Progenitor cell of endocrine pancreas (in vitro differentiated cells): ENCODE data around the gene MEGF8. TPM values are rescaled to one million over a fixed set of nuclear protein-coding genes. Genes with fewer than 3 reads are reported as not detected.

Source experiments
- DNase-seq: peaks from one replicate; pipeline ENCODE4 v3.0.0; 2021; ENCODE audit warnings: low spot score; ENCODE audit not compliant: unreplicated experiment
- H3K27ac Mint-ChIP-seq: 2 replicates; pipeline ENCODE4 v1.8.0; 2021; ENCODE audit warnings: mild to moderate bottlenecking, moderate library complexity, mixed read lengths
- H3K27me3 Mint-ChIP-seq: 2 replicates; pipeline ENCODE4 v1.8.0; 2021; ENCODE audit warnings: mixed read lengths
- H3K36me3 Mint-ChIP-seq: 2 replicates; pipeline ENCODE4 v1.8.0; 2022; ENCODE audit warnings: mixed read lengths; ENCODE audit not compliant: insufficient read depth
- H3K4me1 Mint-ChIP-seq: 2 replicates; pipeline ENCODE4 v1.8.0; 2021; ENCODE audit warnings: low read depth, mixed read lengths
- H3K4me3 Mint-ChIP-seq: 2 replicates; pipeline ENCODE4 v1.8.0; 2021; ENCODE audit warnings: low read depth, mild to moderate bottlenecking, moderate library complexity, mixed read lengths
- H3K9me3 Mint-ChIP-seq: 2 replicates; pipeline ENCODE4 v1.8.0; 2021; ENCODE audit warnings: low read depth, mixed read lengths
- total RNA-seq: library from RNA; stranded (reverse); gene quantifications from 2 replicates; pipeline ENCODE4 v1.2.1, GENCODE V29; 2021
- TF ChIP-seq, protein P1 (sequence below): fragments of 200-600 bp; sonication (generic); IDR thresholded peaks from one replicate; pipeline ENCODE4 v1.5.0; 2021; ENCODE audit warnings: antibody characterized with exemption, mild to moderate bottlenecking; ENCODE audit not compliant: unreplicated experiment

MEGF8 gene
- total RNA-seq, 1 donor from 2014 or later = 61.7 TPM

- DNase-seq = no peak
- TF ChIP-seq, protein P1, sequence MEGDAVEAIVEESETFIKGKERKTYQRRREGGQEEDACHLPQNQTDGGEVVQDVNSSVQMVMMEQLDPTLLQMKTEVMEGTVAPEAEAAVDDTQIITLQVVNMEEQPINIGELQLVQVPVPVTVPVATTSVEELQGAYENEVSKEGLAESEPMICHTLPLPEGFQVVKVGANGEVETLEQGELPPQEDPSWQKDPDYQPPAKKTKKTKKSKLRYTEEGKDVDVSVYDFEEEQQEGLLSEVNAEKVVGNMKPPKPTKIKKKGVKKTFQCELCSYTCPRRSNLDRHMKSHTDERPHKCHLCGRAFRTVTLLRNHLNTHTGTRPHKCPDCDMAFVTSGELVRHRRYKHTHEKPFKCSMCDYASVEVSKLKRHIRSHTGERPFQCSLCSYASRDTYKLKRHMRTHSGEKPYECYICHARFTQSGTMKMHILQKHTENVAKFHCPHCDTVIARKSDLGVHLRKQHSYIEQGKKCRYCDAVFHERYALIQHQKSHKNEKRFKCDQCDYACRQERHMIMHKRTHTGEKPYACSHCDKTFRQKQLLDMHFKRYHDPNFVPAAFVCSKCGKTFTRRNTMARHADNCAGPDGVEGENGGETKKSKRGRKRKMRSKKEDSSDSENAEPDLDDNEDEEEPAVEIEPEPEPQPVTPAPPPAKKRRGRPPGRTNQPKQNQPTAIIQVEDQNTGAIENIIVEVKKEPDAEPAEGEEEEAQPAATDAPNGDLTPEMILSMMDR = no peak
- Mint-ChIP-seq H3K4me3 (no peak overlapping the region), H3K27ac (no peak overlapping the region), H3K36me3 (peaks cover 2% of the 10 kb centered on the region), H3K4me1 (peaks cover 22% of the 10 kb centered on the region), H3K27me3 (no peaks in the 10 kb centered on the region), H3K9me3 (no peaks in the 10 kb centered on the region)
Measured at GRCh38 chr19:42407085-42407815, 81.8 kb downstream of the MEGF8 start.

DNA sequence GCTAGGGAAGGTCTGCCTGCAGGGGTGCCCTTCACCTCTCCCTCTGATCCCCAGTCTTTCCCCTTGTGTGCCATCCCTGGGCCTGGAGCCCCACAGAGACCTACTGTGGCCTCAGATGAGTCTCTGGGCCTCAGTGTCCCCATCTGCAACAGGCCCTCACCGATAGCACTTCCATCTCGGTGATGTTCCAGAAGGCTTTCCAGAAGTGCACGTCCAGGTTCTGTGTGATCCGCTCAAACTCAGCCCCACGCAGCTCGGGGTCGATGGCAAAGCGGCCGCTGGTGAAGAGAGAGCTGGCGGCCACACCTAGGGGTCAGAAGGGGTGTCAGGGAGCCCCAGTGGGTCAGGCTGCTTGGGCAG, 82.4 kb downstream of the MEGF8 start:
- peaks cover 19% of the 10 kb centered on the region for H3K4me1 Mint-ChIP-seq
- H3K27me3 Mint-ChIP-seq = no peaks in the 10 kb centered on the region
- TF ChIP-seq, protein P1 = no peak
- no peak for DNase-seq
- no peaks in the 10 kb centered on the region for H3K9me3 Mint-ChIP-seq
- no peak overlapping the region for H3K27ac Mint-ChIP-seq
- no peak overlapping the region for H3K4me3 Mint-ChIP-seq
- H3K36me3 Mint-ChIP-seq = peaks cover 2% of the 10 kb centered on the region

- no peak overlapping the region for H3K4me3 Mint-ChIP-seq
- peak; percentile 51 for DNase-seq
- H3K4me1 Mint-ChIP-seq = peaks cover 17% of the 10 kb centered on the region
- H3K27ac Mint-ChIP-seq = peak overlapping the region; percentile 74
- TF ChIP-seq, protein P1 = no peak
- H3K27me3 Mint-ChIP-seq = peaks cover 3% of the 10 kb centered on the region
- no peaks in the 10 kb centered on the region for H3K9me3 Mint-ChIP-seq
- peaks cover 1% of the 10 kb centered on the region for H3K36me3 Mint-ChIP-seq
Measured at GRCh38 chr19:42409477-42409876, 84.0 kb downstream of the MEGF8 start.

DNA sequence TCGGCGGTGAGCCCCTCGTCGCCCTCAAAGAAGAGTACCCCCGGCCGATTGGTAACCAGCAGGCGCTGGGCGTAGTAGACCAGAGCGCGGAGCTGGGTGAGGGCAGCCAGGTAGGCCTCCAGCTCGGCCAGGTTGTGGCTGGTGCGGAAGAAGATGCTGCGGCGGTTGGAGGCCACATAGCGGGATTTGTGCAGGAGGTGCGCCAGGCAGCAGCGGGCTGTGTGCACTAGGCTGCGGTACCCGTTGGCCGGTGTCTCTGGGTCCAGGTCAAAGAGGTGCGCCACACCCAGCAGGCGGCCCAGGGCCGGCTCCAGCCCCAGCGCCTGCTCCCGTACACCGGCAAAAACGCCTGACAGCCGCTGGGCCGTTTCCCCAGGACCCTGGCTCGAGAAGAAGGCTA, 84.9 kb downstream of the MEGF8 start:
- peaks cover 4% of the 10 kb centered on the region for H3K36me3 Mint-ChIP-seq
- H3K27me3 Mint-ChIP-seq = peaks cover 3% of the 10 kb centered on the region
- H3K4me1 Mint-ChIP-seq = peaks cover 17% of the 10 kb centered on the region
- no peaks in the 10 kb centered on the region for H3K9me3 Mint-ChIP-seq
- TF ChIP-seq, protein P1 = no peak
- H3K27ac Mint-ChIP-seq = no peak overlapping the region
- H3K4me3 Mint-ChIP-seq = no peak overlapping the region
- DNase-seq = no peak

- Mint-ChIP-seq H3K27ac (no peak overlapping the region), H3K4me1 (peaks cover 17% of the 10 kb centered on the region), H3K27me3 (peaks cover 3% of the 10 kb centered on the region), H3K9me3 (no peaks in the 10 kb centered on the region), H3K36me3 (peaks cover 4% of the 10 kb centered on the region), H3K4me3 (no peak overlapping the region)
- TF ChIP-seq, protein P1 = no peak
- DNase-seq = no peak
Measured at GRCh38 chr19:42411581-42412178, 86.2 kb downstream of the MEGF8 start.
